Prostate gland (tissue), 2 donors: ENCODE measurements around the gene TOGARAM2. TPM values are rescaled to one million over a fixed set of nuclear protein-coding genes. Genes with fewer than 3 reads are reported as not detected.

Experiments used
- DNase-seq: peaks from one replicate; pipeline ENCODE4 v3.0.0-alpha.2; 2019; ENCODE audit warnings: low spot score
- H3K27ac ChIP-seq, 2 donors: fragments of 200-600 bp; sonication (generic); 2 replicates each; pipeline ENCODE4 v1.5.1; 2017 to 2019
- H3K27me3 ChIP-seq: fragments of 200-600 bp; sonication (generic); replicated peaks from 2 replicates; pipeline ENCODE4 v1.5.1; 2019; ENCODE audit not compliant: insufficient read depth
- H3K36me3 ChIP-seq, 2 donors: fragments of 200-600 bp; sonication (generic); 1 replicate in 1 of 2; 2 replicates in 1 of 2; pipeline versions ENCODE4 v1.5.1 to v1.8.1; 2017 to 2019
- H3K4me1 ChIP-seq: fragments of 200-600 bp; sonication (generic); replicated peaks from 2 replicates; pipeline ENCODE4 v1.5.1; 2019
- H3K4me3 ChIP-seq, 2 donors: fragments of 200-600 bp; sonication (generic); 2 replicates each; pipeline ENCODE4 v1.5.1; 2017 to 2019
- H3K9me3 ChIP-seq: fragments of 200-600 bp; sonication (generic); 2 replicates; pipeline ENCODE4 v1.5.1; 2017
- CTCF ChIP-seq, 4 experiments: fragments of 200-600 bp in 2 of 4; fragments of 450-650 bp in 2 of 4; sonication (generic) in 2 of 4; IDR thresholded peaks; 1 replicate in 3 of 4; 2 replicates in 1 of 4; pipeline ENCODE4 v1.5.1; 2016 to 2019; ENCODE audit warnings: antibody characterized with exemption in 4 of 4, mild to moderate bottlenecking in 2 of 4, moderate library complexity in 2 of 4
- POLR2A ChIP-seq: fragments of 450-650 bp; IDR thresholded peaks from one replicate; pipeline ENCODE4 v1.6.1; 2016; ENCODE audit warnings: antibody characterized with exemption, mild to moderate bottlenecking
- POLR2AphosphoS5 ChIP-seq: sonication (generic); formaldehyde crosslinking; IDR thresholded peaks from one replicate; pipeline ENCODE4 v1.6.1; 2017; ENCODE audit warnings: antibody characterized with exemption
- WGBS: methylation state at CpG from one replicate; pipeline ENCODE4 v1.1.5; 2018; 5-methylcytosine and 5-hydroxymethylcytosine counted together
- intact Hi-C: fragments of 100-400 bp; cut with DNase I; formaldehyde crosslinking; loops from one replicate; pipeline ENCODE4 v1.14.2; 2022
- total RNA-seq, 2 donors: library from RNA; depleted of rRNA; stranded (reverse); fragments of >200 nt; gene quantifications; one replicate each; pipeline ENCODE4 v1.1.0, GENCODE V29; 2016

Gene TOGARAM2
- total RNA-seq, 2 donors from 2014 or later: 0.36 to 0.62 TPM

GRCh38 chr2:28960401-28960800, 20.7 kb upstream of the TOGARAM2 start:
- no peak overlapping the region for H3K4me3 ChIP-seq
- H3K27ac ChIP-seq: no peak overlapping the region
- H3K4me1 ChIP-seq: no peaks in the 10 kb centered on the region
- WGBS: 48% methylated on average over 5 of the region's 5 CpGs
- DNase-seq: no peak
- H3K36me3 ChIP-seq: no peaks in the 10 kb centered on the region
- no peaks in the 10 kb centered on the region for H3K27me3 ChIP-seq
- intact Hi-C loops: no loop called here
- H3K9me3 ChIP-seq: no peaks in the 10 kb centered on the region
- TF ChIP-seq CTCF (IDR thresholded peaks at IDR 0.05) (no peak), POLR2AphosphoS5 (no peak), POLR2A (no peak)

- TF ChIP-seq POLR2AphosphoS5 (no peak), POLR2A (no peak), CTCF (IDR thresholded peaks at IDR 0.05) (no peak)
- Histone ChIP-seq H3K27me3 (no peaks in the 10 kb centered on the region), H3K27ac (no peak overlapping the region), H3K4me1 (no peaks in the 10 kb centered on the region), H3K36me3 (no peaks in the 10 kb centered on the region), H3K9me3 (no peaks in the 10 kb centered on the region), H3K4me3 (no peak overlapping the region)
- no peak for DNase-seq
- 79% methylated on average over 1 of the region's 1 CpG for WGBS
- intact Hi-C loops: no loop called here
Observed at GRCh38 chr2:28962505-28962904, 18.6 kb upstream of the TOGARAM2 start.

- no peak overlapping the region for H3K27ac ChIP-seq
- WGBS: 68% methylated on average over 6 of the region's 6 CpGs
- no peaks in the 10 kb centered on the region for H3K4me1 ChIP-seq
- no peaks in the 10 kb centered on the region for H3K36me3 ChIP-seq
- H3K27me3 ChIP-seq: no peaks in the 10 kb centered on the region
- TF ChIP-seq CTCF (IDR thresholded peaks at IDR 0.05): no peak
- TF ChIP-seq POLR2A: no peak
- no peak for TF ChIP-seq POLR2AphosphoS5
- H3K4me3 ChIP-seq: no peak overlapping the region
- intact Hi-C loops: no loop called here
- H3K9me3 ChIP-seq: no peaks in the 10 kb centered on the region
- no peak for DNase-seq
Observed at GRCh38 chr2:28970464-28971160, 10.5 kb upstream of the TOGARAM2 start.

GRCh38 chr2:28972778-28973335, 8.2 kb upstream of the TOGARAM2 start:
- DNase-seq: no peak
- no peaks in the 10 kb centered on the region for H3K4me1 ChIP-seq
- intact Hi-C loops: no loop called here
- WGBS: 80% methylated on average over 6 of the region's 6 CpGs
- no peak overlapping the region for H3K4me3 ChIP-seq
- H3K36me3 ChIP-seq: no peaks in the 10 kb centered on the region
- no peaks in the 10 kb centered on the region for H3K27me3 ChIP-seq
- no peak overlapping the region for H3K27ac ChIP-seq
- TF ChIP-seq POLR2AphosphoS5 (no peak), POLR2A (no peak)
- H3K9me3 ChIP-seq: no peaks in the 10 kb centered on the region

- no peak for TF ChIP-seq POLR2AphosphoS5
- TF ChIP-seq CTCF (IDR thresholded peaks at IDR 0.05): no peak
- no peak for TF ChIP-seq POLR2A
- Histone ChIP-seq H3K27me3 (no peaks in the 10 kb centered on the region), H3K4me3 (no peak overlapping the region), H3K27ac (no peak overlapping the region), H3K4me1 (no peaks in the 10 kb centered on the region), H3K36me3 (no peaks in the 10 kb centered on the region), H3K9me3 (no peaks in the 10 kb centered on the region)
- DNase-seq: no peak
- intact Hi-C loops: no loop called here
- 93% methylated on average over 4 of the region's 4 CpGs for WGBS
Observed at GRCh38 chr2:28974252-28974651, 6.8 kb upstream of the TOGARAM2 start.
